ENCODE results near the gene DTNBP1. TPM values are rescaled to one million over a fixed set of nuclear protein-coding genes. Genes with fewer than 3 reads are reported as not detected.

Gene DTNBP1
- total and polyA plus RNA-seq, 4 donors: 3.1 to 6.0 (median 4.3) TPM

DNA sequence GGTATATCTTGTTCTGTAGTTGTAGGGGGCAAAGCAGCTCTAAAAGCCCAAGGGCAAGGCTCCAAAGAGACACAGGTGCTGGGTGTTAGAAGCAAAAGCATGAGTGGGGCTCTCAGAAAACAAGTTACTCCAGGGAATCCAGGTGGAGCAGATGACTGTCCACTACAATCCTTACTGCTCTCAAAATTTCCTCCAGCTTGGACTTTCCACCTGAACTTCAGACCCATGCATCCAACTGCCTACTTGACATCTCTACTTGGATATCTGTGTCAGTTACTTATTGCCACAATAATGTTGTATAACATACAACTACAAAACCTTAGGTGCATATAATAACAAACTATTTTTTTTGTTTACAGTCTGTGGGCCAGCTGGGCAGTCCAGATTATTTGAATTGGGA, 22.8 kb upstream of the DTNBP1 start:
- Histone ChIP-seq H3K4me1 (ENCODE audit: control insufficient read depth in 4 of 4, insufficient read depth in 4 of 4, low read length in 3 of 4) (peaks cover 3 to 7% (median 5%) of the 10 kb centered on the region in 4 donors), H3K27me3 (ENCODE audit: control insufficient read depth in 4 of 4, insufficient read depth in 4 of 4, low read length in 3 of 4) (no peaks in the 10 kb centered on the region), H3K27ac (ENCODE audit: low read depth in 1 of 2, low read length in 2 of 2) (no peak overlapping the region), H3K9ac (ENCODE audit: low read depth in 1 of 2, low read length in 2 of 2) (no peak overlapping the region), H3K9me3 (ENCODE audit: control insufficient read depth in 4 of 4, low read length in 3 of 4) (no peaks in the 10 kb centered on the region), H3K4me3 (ENCODE audit: low read depth in 1 of 3, low read length in 3 of 3) (no peak overlapping the region), H3K36me3 (ENCODE audit: control insufficient read depth in 4 of 4, insufficient read depth in 3 of 4, low read depth in 1 of 4, low read length in 3 of 4) (no peaks in the 10 kb centered on the region)
- TF ChIP-seq YY1 (IDR thresholded peaks at IDR 0.05): no peak
- no peak for TF ChIP-seq HNF4G (IDR thresholded peaks at IDR 0.05)
- TF ChIP-seq EGR1 (IDR thresholded peaks at IDR 0.05; ENCODE audit: low read depth in 2 of 2): no peak
- no peak for TF ChIP-seq SP1 (IDR thresholded peaks at IDR 0.05)
- TF ChIP-seq, protein P1, sequence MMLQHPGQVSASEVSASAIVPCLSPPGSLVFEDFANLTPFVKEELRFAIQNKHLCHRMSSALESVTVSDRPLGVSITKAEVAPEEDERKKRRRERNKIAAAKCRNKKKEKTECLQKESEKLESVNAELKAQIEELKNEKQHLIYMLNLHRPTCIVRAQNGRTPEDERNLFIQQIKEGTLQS (IDR thresholded peaks at IDR 0.05): no peak
- no peak for TF ChIP-seq FOXA1 (IDR thresholded peaks at IDR 0.05)
- TF ChIP-seq NR2F2 (IDR thresholded peaks at IDR 0.05): no peak
- TF ChIP-seq, protein P2, sequence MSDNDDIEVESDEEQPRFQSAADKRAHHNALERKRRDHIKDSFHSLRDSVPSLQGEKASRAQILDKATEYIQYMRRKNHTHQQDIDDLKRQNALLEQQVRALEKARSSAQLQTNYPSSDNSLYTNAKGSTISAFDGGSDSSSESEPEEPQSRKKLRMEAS (IDR thresholded peaks at IDR 0.05): no peak
- TF ChIP-seq FOXA2 (IDR thresholded peaks at IDR 0.05): no peak
- TF ChIP-seq RAD21 (IDR thresholded peaks at IDR 0.05): no peak
- no peak for TF ChIP-seq TAF1 (conservative IDR thresholded peaks at IDR 0.05)
- DNase-seq (ENCODE audit: low spot score): no peak

DNA sequence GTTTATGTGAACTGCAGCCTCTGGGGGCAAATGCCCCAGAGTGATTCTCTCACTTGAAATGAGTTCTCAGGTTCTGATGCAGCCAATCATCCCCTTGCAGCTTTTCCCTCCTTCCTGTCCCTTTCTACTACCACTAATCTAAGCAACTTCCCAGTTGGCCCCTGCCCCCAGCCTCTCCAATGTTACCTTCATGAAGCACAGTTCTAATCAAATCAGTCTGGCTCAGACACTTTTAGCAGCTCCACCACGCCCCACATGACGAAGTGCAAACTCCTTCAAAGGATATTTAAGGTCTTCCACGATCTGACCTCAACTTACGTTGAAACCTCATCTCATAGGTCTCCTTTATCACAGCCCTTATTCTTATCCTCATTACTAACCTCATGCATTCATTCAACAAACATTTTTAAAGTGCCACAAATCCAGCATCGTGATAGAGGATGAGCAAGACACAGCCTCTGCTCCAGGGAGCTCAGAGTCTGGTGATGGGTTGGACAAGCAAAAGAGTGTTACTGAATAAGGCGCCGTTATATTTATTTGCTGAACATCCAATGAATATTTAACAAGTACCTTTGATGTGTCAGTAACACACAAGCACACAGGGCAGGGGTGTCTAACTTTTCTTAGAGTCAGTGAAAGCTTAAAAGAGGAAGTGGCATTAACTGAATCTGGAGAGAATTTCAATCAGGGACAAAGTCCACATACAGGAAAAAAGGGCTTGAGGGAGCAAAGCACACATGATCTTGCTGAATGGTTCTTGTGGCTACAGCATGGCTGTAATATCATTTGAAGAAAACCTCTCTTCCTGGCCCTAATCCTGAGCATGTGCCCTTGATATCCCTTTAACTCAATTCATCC, 20.4 kb upstream of the DTNBP1 start:
- WGBS: 81% methylated on average over 7 of the region's 7 CpGs
- H3K27ac ChIP-seq (ENCODE audit: low read depth in 1 of 2, low read length in 2 of 2): no peak overlapping the region
- H3K4me1 ChIP-seq (ENCODE audit: control insufficient read depth in 4 of 4, insufficient read depth in 4 of 4, low read length in 3 of 4): no peaks in the 10 kb centered on the region
- no peaks in the 10 kb centered on the region for H3K36me3 ChIP-seq (ENCODE audit: control insufficient read depth in 4 of 4, insufficient read depth in 3 of 4, low read depth in 1 of 4, low read length in 3 of 4)
- no peak for DNase-seq (ENCODE audit: low spot score)
- no peak overlapping the region for H3K9ac ChIP-seq (ENCODE audit: low read depth in 1 of 2, low read length in 2 of 2)
- no peak overlapping the region for H3K4me3 ChIP-seq (ENCODE audit: low read depth in 1 of 3, low read length in 3 of 3)
- H3K27me3 ChIP-seq (ENCODE audit: control insufficient read depth in 4 of 4, insufficient read depth in 4 of 4, low read length in 3 of 4): no peaks in the 10 kb centered on the region
- H3K9me3 ChIP-seq (ENCODE audit: control insufficient read depth in 4 of 4, low read length in 3 of 4): no peaks in the 10 kb centered on the region
- TF ChIP-seq HNF4G (IDR thresholded peaks at IDR 0.05) (no peak), YY1 (IDR thresholded peaks at IDR 0.05) (no peak), HNF4A (conservative IDR thresholded peaks at IDR 0.05) (peak in 1 of 2 donors; percentile 7), EGR1 (IDR thresholded peaks at IDR 0.05; ENCODE audit: low read depth in 2 of 2) (no peak)

DNA sequence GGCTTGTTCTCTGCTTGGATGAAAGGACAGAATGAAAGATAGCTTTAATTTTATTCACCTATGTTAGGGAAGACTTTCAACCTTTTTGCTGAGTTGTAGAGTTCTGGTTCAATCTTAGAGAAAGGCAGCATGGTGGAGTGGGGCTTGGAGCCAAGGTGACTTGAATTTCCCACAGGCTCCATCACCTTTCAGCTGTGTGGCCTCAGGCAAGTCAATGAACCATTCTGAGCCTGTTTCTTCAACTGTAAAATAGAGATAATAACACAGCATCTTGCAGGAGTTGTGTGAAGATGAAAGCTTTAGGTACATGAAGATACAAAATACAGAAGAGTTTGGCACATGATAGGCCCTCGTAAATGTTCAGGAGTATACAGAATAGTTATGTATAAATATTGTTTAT, 19.1 kb upstream of the DTNBP1 start:
- Histone ChIP-seq H3K4me3 (ENCODE audit: low read depth in 1 of 3, low read length in 3 of 3) (no peak overlapping the region), H3K9me3 (ENCODE audit: control insufficient read depth in 4 of 4, low read length in 3 of 4) (no peaks in the 10 kb centered on the region), H3K27me3 (ENCODE audit: control insufficient read depth in 4 of 4, insufficient read depth in 4 of 4, low read length in 3 of 4) (no peaks in the 10 kb centered on the region), H3K27ac (ENCODE audit: low read depth in 1 of 2, low read length in 2 of 2) (no peak overlapping the region), H3K36me3 (ENCODE audit: control insufficient read depth in 4 of 4, insufficient read depth in 3 of 4, low read depth in 1 of 4, low read length in 3 of 4) (no peaks in the 10 kb centered on the region), H3K4me1 (ENCODE audit: control insufficient read depth in 4 of 4, insufficient read depth in 4 of 4, low read length in 3 of 4) (no peaks in the 10 kb centered on the region), H3K9ac (ENCODE audit: low read depth in 1 of 2, low read length in 2 of 2) (no peak overlapping the region)
- WGBS: 86% methylated on average over 1 of the region's 1 CpG
- TF ChIP-seq EGR1 (IDR thresholded peaks at IDR 0.05; ENCODE audit: low read depth in 2 of 2) (no peak), FOXA2 (IDR thresholded peaks at IDR 0.05) (no peak), HNF4A (conservative IDR thresholded peaks at IDR 0.05) (no peak), HNF4G (IDR thresholded peaks at IDR 0.05) (no peak)
- TF ChIP-seq, protein P3, sequence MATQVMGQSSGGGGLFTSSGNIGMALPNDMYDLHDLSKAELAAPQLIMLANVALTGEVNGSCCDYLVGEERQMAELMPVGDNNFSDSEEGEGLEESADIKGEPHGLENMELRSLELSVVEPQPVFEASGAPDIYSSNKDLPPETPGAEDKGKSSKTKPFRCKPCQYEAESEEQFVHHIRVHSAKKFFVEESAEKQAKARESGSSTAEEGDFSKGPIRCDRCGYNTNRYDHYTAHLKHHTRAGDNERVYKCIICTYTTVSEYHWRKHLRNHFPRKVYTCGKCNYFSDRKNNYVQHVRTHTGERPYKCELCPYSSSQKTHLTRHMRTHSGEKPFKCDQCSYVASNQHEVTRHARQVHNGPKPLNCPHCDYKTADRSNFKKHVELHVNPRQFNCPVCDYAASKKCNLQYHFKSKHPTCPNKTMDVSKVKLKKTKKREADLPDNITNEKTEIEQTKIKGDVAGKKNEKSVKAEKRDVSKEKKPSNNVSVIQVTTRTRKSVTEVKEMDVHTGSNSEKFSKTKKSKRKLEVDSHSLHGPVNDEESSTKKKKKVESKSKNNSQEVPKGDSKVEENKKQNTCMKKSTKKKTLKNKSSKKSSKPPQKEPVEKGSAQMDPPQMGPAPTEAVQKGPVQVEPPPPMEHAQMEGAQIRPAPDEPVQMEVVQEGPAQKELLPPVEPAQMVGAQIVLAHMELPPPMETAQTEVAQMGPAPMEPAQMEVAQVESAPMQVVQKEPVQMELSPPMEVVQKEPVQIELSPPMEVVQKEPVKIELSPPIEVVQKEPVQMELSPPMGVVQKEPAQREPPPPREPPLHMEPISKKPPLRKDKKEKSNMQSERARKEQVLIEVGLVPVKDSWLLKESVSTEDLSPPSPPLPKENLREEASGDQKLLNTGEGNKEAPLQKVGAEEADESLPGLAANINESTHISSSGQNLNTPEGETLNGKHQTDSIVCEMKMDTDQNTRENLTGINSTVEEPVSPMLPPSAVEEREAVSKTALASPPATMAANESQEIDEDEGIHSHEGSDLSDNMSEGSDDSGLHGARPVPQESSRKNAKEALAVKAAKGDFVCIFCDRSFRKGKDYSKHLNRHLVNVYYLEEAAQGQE (IDR thresholded peaks at IDR 0.05): no peak
- TF ChIP-seq, protein P4, sequence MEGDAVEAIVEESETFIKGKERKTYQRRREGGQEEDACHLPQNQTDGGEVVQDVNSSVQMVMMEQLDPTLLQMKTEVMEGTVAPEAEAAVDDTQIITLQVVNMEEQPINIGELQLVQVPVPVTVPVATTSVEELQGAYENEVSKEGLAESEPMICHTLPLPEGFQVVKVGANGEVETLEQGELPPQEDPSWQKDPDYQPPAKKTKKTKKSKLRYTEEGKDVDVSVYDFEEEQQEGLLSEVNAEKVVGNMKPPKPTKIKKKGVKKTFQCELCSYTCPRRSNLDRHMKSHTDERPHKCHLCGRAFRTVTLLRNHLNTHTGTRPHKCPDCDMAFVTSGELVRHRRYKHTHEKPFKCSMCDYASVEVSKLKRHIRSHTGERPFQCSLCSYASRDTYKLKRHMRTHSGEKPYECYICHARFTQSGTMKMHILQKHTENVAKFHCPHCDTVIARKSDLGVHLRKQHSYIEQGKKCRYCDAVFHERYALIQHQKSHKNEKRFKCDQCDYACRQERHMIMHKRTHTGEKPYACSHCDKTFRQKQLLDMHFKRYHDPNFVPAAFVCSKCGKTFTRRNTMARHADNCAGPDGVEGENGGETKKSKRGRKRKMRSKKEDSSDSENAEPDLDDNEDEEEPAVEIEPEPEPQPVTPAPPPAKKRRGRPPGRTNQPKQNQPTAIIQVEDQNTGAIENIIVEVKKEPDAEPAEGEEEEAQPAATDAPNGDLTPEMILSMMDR (IDR thresholded peaks at IDR 0.05; ENCODE audit: low read depth, low read length, missing input control): no peak
- DNase-seq (ENCODE audit: low spot score): no peak

All from liver (tissue), 9 donors.